Muscle of back (tissue), 11 donors: ENCODE measurements around the gene OR1E2. TPM values are rescaled to one million over a fixed set of nuclear protein-coding genes. Genes with fewer than 3 reads are reported as not detected.
"Not testable (repeated sequence)": the region's sequence is repeated elsewhere in the genome, so short reads cannot be mapped to it uniquely, and the experiment has no call there.

Experiments used
- DNase-seq, 3 donors: peaks; one replicate each; pipeline versions ENCODE4 v3.0.0 to v3.0.0-alpha.2; 2013
- polyA plus RNA-seq, 10 donors: library from polyadenylated mRNA; unstranded; fragments of 120-200 nt; gene quantifications; one replicate each; pipeline ENCODE4 v1.2.1, GENCODE V29; 2013; ENCODE audit not compliant: insufficient read length in 10 of 10

Gene OR1E2
- polyA plus RNA-seq, 10 donors: not detected

DNA sequence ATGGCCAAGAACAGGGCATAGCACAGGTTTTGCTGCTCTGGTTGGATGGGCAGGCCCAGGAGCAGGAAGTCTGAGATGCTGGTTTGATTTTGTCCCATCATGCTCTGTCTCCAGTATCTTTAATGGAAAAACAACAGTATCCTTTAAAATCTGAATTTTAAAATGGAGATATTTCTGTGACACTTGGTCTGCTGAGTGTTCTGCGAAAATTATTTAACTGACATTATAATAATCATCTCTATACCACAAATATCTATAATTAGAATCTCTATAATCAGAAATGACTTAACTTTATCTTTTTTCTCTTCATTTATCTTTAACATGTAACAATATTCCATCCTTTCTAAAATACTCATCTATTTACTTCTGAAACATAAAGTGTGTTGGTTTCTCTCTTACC lies 35.3 kb downstream of the OR1E2 start, which contains the start of gene OR1E1:
OR1E1 (minus strand) TSS at position 101 of the 400 bp plus-strand sequence; CDS start at position 101, 0 bp downstream.
- no peak for DNase-seq

DNA sequence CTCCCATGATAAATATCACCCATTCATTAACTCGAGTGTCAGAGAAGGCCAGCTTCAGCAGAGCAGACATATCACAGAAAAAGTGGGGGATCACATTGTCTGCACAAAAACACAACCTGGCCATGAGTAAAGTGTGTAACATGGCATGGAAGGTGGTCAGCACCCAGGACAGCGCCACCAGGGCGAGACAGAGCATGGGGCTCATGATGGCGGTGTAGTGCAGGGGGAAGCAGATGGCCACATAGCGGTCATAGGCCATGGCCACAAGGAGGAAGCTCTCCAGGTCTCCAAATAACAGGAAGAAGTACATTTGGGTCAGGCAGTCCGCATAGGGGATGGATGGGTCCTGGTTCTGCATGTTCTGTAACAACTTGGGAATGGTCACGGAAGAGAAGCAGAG lies 35.8 kb downstream of the OR1E2 start:
- DNase-seq: not testable (repeated sequence)

DNA sequence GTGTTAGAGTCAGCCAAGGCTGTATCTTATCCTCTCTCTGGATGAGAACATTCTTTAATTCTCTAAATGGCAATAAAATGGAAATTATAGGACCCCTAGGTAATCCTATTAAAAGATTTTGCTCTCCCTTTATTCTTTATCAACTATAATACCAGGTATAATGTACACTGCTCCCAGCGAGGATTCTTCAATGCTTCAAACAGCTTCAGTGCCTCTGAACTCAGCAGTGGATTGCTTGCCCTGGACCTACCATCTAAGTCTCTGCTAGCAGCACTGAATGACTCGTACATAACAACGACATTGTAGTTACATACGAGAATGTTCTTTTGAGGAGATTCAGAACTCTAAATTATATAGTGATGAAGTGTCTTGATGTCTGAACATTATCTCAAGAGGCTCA lies 43.9 kb downstream of the OR1E2 start:
- no peak for DNase-seq

DNA sequence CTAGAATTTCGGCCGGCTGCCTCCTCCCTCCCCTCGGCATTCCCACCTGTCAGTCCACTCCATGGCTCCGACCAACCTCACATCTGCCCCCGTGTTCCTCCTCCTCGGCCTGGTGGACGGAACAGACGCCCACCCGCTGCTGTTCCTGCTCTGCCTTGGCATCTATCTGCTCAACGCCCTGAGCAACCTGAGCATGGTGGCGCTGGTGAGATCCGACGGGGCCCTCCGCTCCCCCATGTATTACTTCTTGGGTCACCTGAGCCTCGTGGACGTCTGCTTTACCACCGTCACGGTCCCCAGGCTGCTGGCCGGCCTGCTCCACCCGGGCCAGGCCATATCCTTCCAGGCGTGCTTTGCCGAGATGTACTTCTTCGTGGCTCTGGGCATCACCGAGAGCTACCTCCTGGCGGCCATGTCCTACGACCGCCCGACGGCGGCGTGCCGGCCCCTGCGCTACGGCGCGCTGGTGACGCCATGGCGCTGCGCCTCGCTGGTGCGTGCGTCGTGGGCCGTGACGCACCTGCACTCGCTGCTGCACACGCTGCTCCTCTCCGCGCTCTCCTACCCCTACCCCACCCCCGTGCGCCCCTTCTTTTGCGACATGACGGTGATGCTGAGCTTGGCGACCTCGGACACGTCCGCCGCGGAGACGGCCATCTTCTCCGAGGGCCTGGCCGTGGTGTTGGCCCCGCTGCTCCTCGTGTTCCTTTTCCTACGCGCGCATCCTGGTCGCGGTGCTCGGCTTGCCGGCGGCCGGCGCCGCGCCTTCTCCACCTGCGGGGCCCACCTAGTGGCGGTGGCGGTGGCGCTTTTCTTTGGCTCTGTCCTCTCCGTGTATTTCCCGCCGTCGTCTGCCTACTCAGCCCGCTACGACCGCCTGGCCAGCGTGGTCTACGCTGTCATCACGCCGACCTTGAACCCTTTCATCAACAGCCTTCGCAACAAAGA lies 47.5 kb downstream of the OR1E2 start, which contains the start of gene OR3A2:
OR3A2 (minus strand) TSS at position 440 of the 948 bp plus-strand sequence.
- DNase-seq: no peak

Other genes with a start within 250 kb of the OR1E2 start
- gene OR1A2, start 236.3 kb downstream of the OR1E2 start, polyA plus RNA-seq: not detected
- under 1 TPM in 1 of 10 donors, not detected in 9; 0.06 TPM for gene OR1A1, start 226.2 kb downstream of the OR1E2 start, polyA plus RNA-seq
- gene OR3A1, start 135.5 kb downstream of the OR1E2 start, polyA plus RNA-seq: under 1 TPM in 2 of 10 donors, not detected in 8; 0.12 TPM
- gene OR3A2, start 47.5 kb downstream of the OR1E2 start, polyA plus RNA-seq: under 1 TPM in 9 of 10 donors, not detected in 1; 0.15 to 0.38 (median 0.27) TPM
- under 1 TPM in 2 of 10 donors, not detected in 8; 0.15 to 0.16 TPM for gene OR1E1, start 35.4 kb downstream of the OR1E2 start, polyA plus RNA-seq
- gene OR3A3, start 22.5 kb downstream of the OR1E2 start, polyA plus RNA-seq: under 1 TPM in 5 of 10 donors, not detected in 5; 0.04 to 0.17 (median 0.12) TPM
- gene SPATA22, start 38.0 kb upstream of the OR1E2 start, polyA plus RNA-seq: 1 to 10 TPM in 1 of 10 donors, under 1 TPM in 8, not detected in 1; 0.08 to 1.2 (median 0.63) TPM
- gene ASPA, start 42.2 kb upstream of the OR1E2 start, polyA plus RNA-seq: 1 to 10 TPM; 2.6 to 6.7 (median 4.1) TPM
- gene TRPV3, start 124.0 kb upstream of the OR1E2 start, polyA plus RNA-seq: 1 to 10 TPM; 1.0 to 2.3 (median 1.5) TPM
- gene TRPV1, start 175.6 kb upstream of the OR1E2 start, polyA plus RNA-seq: 1 to 10 TPM; 3.2 to 8.8 (median 4.8) TPM
- 10 to 100 TPM in 1 of 10 donors, 1 to 10 TPM in 9; 4.6 to 10.7 (median 7.3) TPM for gene SHPK, start 202.4 kb upstream of the OR1E2 start, polyA plus RNA-seq
- gene CTNS, start 202.9 kb upstream of the OR1E2 start, polyA plus RNA-seq: 10 to 100 TPM in 3 of 10 donors, 1 to 10 TPM in 7; 7.2 to 11.7 (median 8.6) TPM
- 10 to 100 TPM; 39.9 to 87.0 (median 57.2) TPM for gene TAX1BP3, start 234.7 kb upstream of the OR1E2 start, polyA plus RNA-seq
- gene EMC6, start 235.0 kb upstream of the OR1E2 start, polyA plus RNA-seq: 10 to 100 TPM; 25.9 to 46.3 (median 34.4) TPM